Endodermal cell (in vitro differentiated cells): Measurements from ENCODE around the gene STXBP3. TPM values are rescaled to one million over a fixed set of nuclear protein-coding genes. Genes with fewer than 3 reads are reported as not detected.

Source experiments
- DNase-seq: peaks from one replicate; pipeline ENCODE4 v3.0.0-alpha.2; 2017
- H3K27ac ChIP-seq: 2 replicates; pipeline ENCODE4 v1.5.1; 2013; ENCODE audit warnings: mild to moderate bottlenecking, low read depth, low read length, moderate library complexity
- H3K27me3 ChIP-seq: 2 replicates; pipeline ENCODE4 v1.6.1; 2013; ENCODE audit warnings: mild to moderate bottlenecking, low read length, moderate library complexity; ENCODE audit not compliant: insufficient read depth, control insufficient read depth, poor library complexity, severe bottlenecking
- H3K36me3 ChIP-seq: 2 replicates; pipeline ENCODE4 v1.7.0; 2013; ENCODE audit warnings: mild to moderate bottlenecking, low read length, moderate library complexity; ENCODE audit not compliant: control insufficient read depth, insufficient read depth
- H3K4me1 ChIP-seq: one replicate; pipeline ENCODE4 v1.7.0; 2013; ENCODE audit warnings: low read length; ENCODE audit not compliant: control insufficient read depth, insufficient read depth
- H3K4me3 ChIP-seq: 2 replicates; pipeline ENCODE4 v1.5.1; 2013; ENCODE audit warnings: mild to moderate bottlenecking, low read length, moderate library complexity
- H3K9ac ChIP-seq: 2 replicates; pipeline ENCODE4 v1.6.1; 2013; ENCODE audit warnings: mild to moderate bottlenecking, low read length, moderate library complexity; ENCODE audit not compliant: poor library complexity, severe bottlenecking; ENCODE audit errors: extremely low read depth
- H3K9me3 ChIP-seq: 2 replicates; pipeline ENCODE4 v1.6.1; 2013; ENCODE audit warnings: mild to moderate bottlenecking, low read length, moderate library complexity; ENCODE audit not compliant: control insufficient read depth
- H3K27ac Mint-ChIP-seq: 2 replicates; pipeline ENCODE4 v1.8.0; 2020; ENCODE audit warnings: mixed read lengths
- H3K27me3 Mint-ChIP-seq: 2 replicates; pipeline ENCODE4 v1.8.0; 2021; ENCODE audit warnings: mild to moderate bottlenecking, mixed read lengths; ENCODE audit not compliant: insufficient read depth
- H3K36me3 Mint-ChIP-seq: 2 replicates; pipeline ENCODE4 v1.8.0; 2020; ENCODE audit warnings: low read depth, mixed read lengths
- H3K4me1 Mint-ChIP-seq: 2 replicates; pipeline ENCODE4 v1.8.0; 2020; ENCODE audit warnings: mixed read lengths
- H3K4me3 Mint-ChIP-seq: 2 replicates; pipeline ENCODE4 v1.8.0; 2020; ENCODE audit warnings: mild to moderate bottlenecking, moderate library complexity, mixed read lengths
- H3K9me3 Mint-ChIP-seq: 2 replicates; pipeline ENCODE4 v1.8.0; 2020; ENCODE audit warnings: mild to moderate bottlenecking, mixed read lengths
- WGBS, 2 experiments: methylation state at CpG; one replicate each; pipeline versions ENCODE4 v1.1.5 to v1.1.7; 2013; ENCODE audit warnings: missing lambda C conversion rate in 2 of 2, mixed read lengths in 1 of 2; ENCODE audit not compliant: insufficient coverage in 1 of 2, insufficient read length in 1 of 2; 5-methylcytosine and 5-hydroxymethylcytosine counted together
- total RNA-seq, 2 donors: library from RNA; stranded (reverse); fragmentation: NEBNext Ultra II Directional in 1 of 2; extraction: Animal tissue kit (Norgen Biotek cat#: 25700) in 1 of 2; gene quantifications; 2 replicates in 1 of 2; 3 replicates in 1 of 2; pipeline ENCODE4 v1.2.1, GENCODE V29; 2021
- TF ChIP-seq, protein P1 (sequence below): fragments of 200-600 bp; sonication (generic); conservative IDR thresholded peaks from 2 replicates; pipeline ENCODE4 v1.5.0; 2021; ENCODE audit warnings: antibody characterized with exemption, mild to moderate bottlenecking

The STXBP3 gene
- total RNA-seq, 2 donors from 2014 or later = 37.4 to 38.5 TPM

DNA sequence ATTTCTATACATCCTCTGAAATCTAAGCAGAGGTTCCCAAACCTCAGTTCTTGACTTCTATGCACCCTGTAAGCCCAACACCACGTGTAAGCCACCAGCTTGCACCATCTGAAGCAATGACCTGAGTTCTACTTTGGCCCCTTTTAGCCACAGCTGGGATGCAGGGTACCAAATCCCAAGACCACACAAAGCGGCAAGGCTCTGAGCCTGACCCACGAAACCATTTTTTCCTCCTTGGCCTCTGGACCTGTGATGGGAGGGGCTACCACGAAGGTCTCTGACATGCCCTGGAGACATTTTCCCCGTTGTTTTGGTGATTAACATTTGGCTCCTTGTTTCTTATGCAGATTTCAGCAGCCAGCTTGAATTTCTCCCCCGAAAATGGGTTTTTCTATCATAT, 38.8 kb downstream of the STXBP3 start:
- Mint-ChIP-seq H3K4me3 (no peak overlapping the region), H3K36me3 (peaks cover 96% of the 10 kb centered on the region), H3K9me3 (peaks cover 64% of the 10 kb centered on the region), H3K4me1 (no peaks in the 10 kb centered on the region), H3K27me3 (no peaks in the 10 kb centered on the region), H3K27ac (no peak overlapping the region)
- Histone ChIP-seq H3K4me1 (no peaks in the 10 kb centered on the region), H3K36me3 (peaks cover 77% of the 10 kb centered on the region), H3K27ac (no peak overlapping the region), H3K9ac (no peak overlapping the region), H3K9me3 (peaks cover 74% of the 10 kb centered on the region), H3K4me3 (peak overlapping the region; percentile 63), H3K27me3 (no peaks in the 10 kb centered on the region)
- TF ChIP-seq, protein P1, sequence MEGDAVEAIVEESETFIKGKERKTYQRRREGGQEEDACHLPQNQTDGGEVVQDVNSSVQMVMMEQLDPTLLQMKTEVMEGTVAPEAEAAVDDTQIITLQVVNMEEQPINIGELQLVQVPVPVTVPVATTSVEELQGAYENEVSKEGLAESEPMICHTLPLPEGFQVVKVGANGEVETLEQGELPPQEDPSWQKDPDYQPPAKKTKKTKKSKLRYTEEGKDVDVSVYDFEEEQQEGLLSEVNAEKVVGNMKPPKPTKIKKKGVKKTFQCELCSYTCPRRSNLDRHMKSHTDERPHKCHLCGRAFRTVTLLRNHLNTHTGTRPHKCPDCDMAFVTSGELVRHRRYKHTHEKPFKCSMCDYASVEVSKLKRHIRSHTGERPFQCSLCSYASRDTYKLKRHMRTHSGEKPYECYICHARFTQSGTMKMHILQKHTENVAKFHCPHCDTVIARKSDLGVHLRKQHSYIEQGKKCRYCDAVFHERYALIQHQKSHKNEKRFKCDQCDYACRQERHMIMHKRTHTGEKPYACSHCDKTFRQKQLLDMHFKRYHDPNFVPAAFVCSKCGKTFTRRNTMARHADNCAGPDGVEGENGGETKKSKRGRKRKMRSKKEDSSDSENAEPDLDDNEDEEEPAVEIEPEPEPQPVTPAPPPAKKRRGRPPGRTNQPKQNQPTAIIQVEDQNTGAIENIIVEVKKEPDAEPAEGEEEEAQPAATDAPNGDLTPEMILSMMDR = no peak
- WGBS, 2 experiments = 93 to 96% methylated on average over 5 to 6 of the region's 6 CpGs
- peak; percentile 50 for DNase-seq

DNA sequence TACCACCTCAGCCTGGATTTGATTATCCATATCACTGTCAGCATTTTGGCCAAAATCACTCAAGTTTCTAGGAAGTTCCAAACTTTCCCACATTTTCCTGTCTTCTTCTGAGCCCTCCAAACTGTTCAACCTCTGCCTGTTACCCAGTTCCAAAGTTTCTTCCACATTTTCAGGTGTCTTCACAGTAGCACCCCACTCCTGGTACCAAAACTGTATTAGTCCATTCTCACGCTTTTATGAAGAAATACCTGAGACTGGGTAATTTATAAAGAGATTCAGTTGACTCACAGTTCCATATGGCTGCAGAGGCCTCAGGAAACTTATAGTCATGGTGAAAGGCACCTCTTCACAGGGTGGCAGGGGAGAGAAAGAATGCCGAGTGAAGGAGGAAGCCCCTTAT, 39.4 kb downstream of the STXBP3 start:
- TF ChIP-seq, protein P1 = no peak
- H3K4me1 Mint-ChIP-seq = no peaks in the 10 kb centered on the region
- WGBS, 2 experiments = 89 to 91% methylated on average over 1 to 2 of the region's 2 CpGs
- Histone ChIP-seq H3K27me3 (no peaks in the 10 kb centered on the region), H3K4me1 (no peaks in the 10 kb centered on the region), H3K9me3 (peaks cover 77% of the 10 kb centered on the region), H3K36me3 (peaks cover 80% of the 10 kb centered on the region), H3K4me3 (peak overlapping the region; percentile 63), H3K9ac (no peak overlapping the region), H3K27ac (no peak overlapping the region)
- no peaks in the 10 kb centered on the region for H3K27me3 Mint-ChIP-seq
- peaks cover 65% of the 10 kb centered on the region for H3K9me3 Mint-ChIP-seq
- no peak overlapping the region for H3K4me3 Mint-ChIP-seq
- DNase-seq = no peak
- no peak overlapping the region for H3K27ac Mint-ChIP-seq
- H3K36me3 Mint-ChIP-seq = peaks cover 95% of the 10 kb centered on the region

DNA sequence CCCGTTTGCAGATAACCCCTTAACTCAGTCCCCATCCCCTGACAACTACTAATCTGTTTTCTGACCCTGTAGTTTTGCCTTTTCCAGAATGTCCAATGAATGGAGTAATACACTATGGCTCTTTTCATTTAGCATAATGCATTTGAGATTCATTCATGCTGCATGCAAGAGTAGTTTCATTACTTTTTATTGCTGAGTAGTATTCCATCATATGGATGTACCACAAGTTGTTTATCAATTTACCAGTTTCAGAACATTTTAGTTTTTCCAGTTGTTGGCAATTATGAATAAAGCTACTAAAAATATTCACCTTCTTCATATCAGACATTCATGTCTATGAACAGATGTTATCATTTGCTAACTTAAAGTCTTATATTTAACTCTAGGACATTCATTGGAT, 45.3 kb downstream of the STXBP3 start:
- WGBS, 2 experiments = 100% methylated on average over 1 of the region's 1 CpG
- TF ChIP-seq, protein P1 = no peak
- H3K27ac Mint-ChIP-seq = no peak overlapping the region
- Histone ChIP-seq H3K27me3 (no peaks in the 10 kb centered on the region), H3K4me1 (no peaks in the 10 kb centered on the region), H3K9me3 (peaks cover 43% of the 10 kb centered on the region), H3K4me3 (peak overlapping the region; percentile 53), H3K27ac (no peak overlapping the region), H3K9ac (no peak overlapping the region), H3K36me3 (peaks cover 73% of the 10 kb centered on the region)
- H3K36me3 Mint-ChIP-seq = peaks cover 81% of the 10 kb centered on the region
- no peak for DNase-seq
- no peak overlapping the region for H3K4me3 Mint-ChIP-seq
- H3K9me3 Mint-ChIP-seq = peaks cover 44% of the 10 kb centered on the region
- H3K27me3 Mint-ChIP-seq = no peaks in the 10 kb centered on the region
- H3K4me1 Mint-ChIP-seq = no peaks in the 10 kb centered on the region
